HepG2 (cell line): ENCODE data around the gene MAP3K5. TPM values are rescaled to one million over a fixed set of nuclear protein-coding genes. Genes with fewer than 3 reads are reported as not detected.
"Not testable (repeated sequence)": the region's sequence is repeated elsewhere in the genome, so short reads cannot be mapped to it uniquely, and the experiment has no call there.

Experiments
- ATAC-seq: fragments of 200-7000 bp; cut with Tn5 transposase; 3 replicates; pipeline ENCODE4 v1.9.1; 2020; ENCODE audit warnings: mild to moderate bottlenecking, moderate library complexity
- BruUV-seq: library from RNA; stranded (reverse); fragments of 400-500 nt; replicated peaks from 2 replicates; lab custom pipeline; 2021; lab: Mats Ljungman, UMichigan
- CTCF ChIA-PET: fragments of 300-600 bp; formaldehyde crosslinking; extraction: SDS; loops from one replicate; lab custom pipeline; 2021; ENCODE audit warnings: low total read pairs, inconsistent platforms, low intra/inter-chr PET ratio; lab: Yijun Ruan, JAX
- POLR2A ChIA-PET: fragments of 350-600 bp; sonication (Branson Sonifier 250); formaldehyde crosslinking; loops from one replicate; lab custom pipeline; 2020; ENCODE audit warnings: antibody characterized with exemption, inconsistent platforms; lab: Yijun Ruan, JAX
- DNase-seq: peaks from one replicate; pipeline ENCODE4 v3.0.0-alpha.2; 2015; ENCODE audit warnings: low spot score
- FAIRE-seq: peaks from 3 replicates; lab custom pipeline; 2011; peaks lifted over from hg19 to GRCh38; lab: Jason Lieb, UNC
- H2AFZ ChIP-seq: one replicate; pipeline ENCODE4 v1.6.1; 2011; ENCODE audit warnings: low read length, inconsistent platforms
- H3K27ac ChIP-seq: fragments of 300-600 bp; 3 replicates; pipeline ENCODE4 v1.8.0; 2011; ENCODE audit warnings: mixed run types, mild to moderate bottlenecking, mixed read lengths, low read length, inconsistent platforms; ENCODE audit not compliant: insufficient read depth; ENCODE audit errors: extremely low read length
- H3K27me3 ChIP-seq, 2 experiments: fragments of 200-600 bp in 1 of 2; 2 replicates in 1 of 2; 3 replicates in 1 of 2; pipeline versions ENCODE4 v1.6.0 to v1.8.0; 2011; ENCODE audit warnings: low read length in 2 of 2, mild to moderate bottlenecking in 2 of 2, moderate library complexity in 2 of 2, inconsistent platforms in 1 of 2; ENCODE audit not compliant: insufficient read depth in 2 of 2, control insufficient read depth in 1 of 2
- H3K36me3 ChIP-seq, 2 experiments: fragments of 200-600 bp in 1 of 2; replicated peaks in 1 of 2; 2 replicates in 1 of 2; 3 replicates in 1 of 2; pipeline versions ENCODE4 v1.5.1 to v1.8.0; 2011; ENCODE audit warnings: low read length in 2 of 2, inconsistent platforms in 1 of 2; ENCODE audit not compliant: insufficient read depth in 2 of 2, control insufficient read depth in 1 of 2
- H3K4me1 ChIP-seq: 2 replicates; pipeline ENCODE4 v1.5.1; 2012; ENCODE audit warnings: low read length, inconsistent platforms; ENCODE audit not compliant: insufficient read depth
- H3K4me2 ChIP-seq: 2 replicates; pipeline ENCODE4 v1.6.0; 2011; ENCODE audit warnings: low read depth, low read length, inconsistent platforms
- H3K4me3 ChIP-seq, 3 experiments: fragments of 200-600 bp in 1 of 3; sonication (generic), shearing (Covaris generic) in 1 of 3; replicated peaks in 1 of 3; 2 replicates each; pipeline ENCODE4 v1.5.1; 2011 to 2016; ENCODE audit warnings: low read length in 3 of 3, inconsistent platforms in 2 of 3, low read depth in 2 of 3, mild to moderate bottlenecking in 2 of 3, control low read depth in 1 of 3, mixed read lengths in 1 of 3; ENCODE audit not compliant: insufficient read depth in 1 of 3
- H3K79me2 ChIP-seq: one replicate; pipeline ENCODE4 v1.6.1; 2011; ENCODE audit warnings: low read length, inconsistent platforms; ENCODE audit not compliant: insufficient read depth
- H3K9ac ChIP-seq: 2 replicates; pipeline ENCODE4 v1.6.0; 2011; ENCODE audit warnings: mild to moderate bottlenecking, low read depth, low read length, inconsistent platforms; ENCODE audit not compliant: insufficient read depth
- H3K9me3 ChIP-seq: 2 replicates; pipeline ENCODE4 v1.5.1; 2012; ENCODE audit warnings: mild to moderate bottlenecking, low read length
- H4K20me1 ChIP-seq: 2 replicates; pipeline ENCODE4 v1.6.0; 2011; ENCODE audit warnings: inconsistent platforms, mild to moderate bottlenecking, low read length, moderate library complexity; ENCODE audit not compliant: insufficient read depth
- HNRNPK ChIP-seq: fragments of 200-400 bp; formaldehyde crosslinking; IDR thresholded peaks from 2 replicates; pipeline ENCODE4 v1.6.1; 2018; ENCODE audit warnings: low read length, low read depth, moderate library complexity, mild to moderate bottlenecking; ENCODE audit not compliant: poor library complexity, severe bottlenecking
- MTA3 ChIP-seq: sonication (generic); formaldehyde crosslinking; IDR thresholded peaks from 2 replicates; pipeline ENCODE4 v1.4.0; 2020; ENCODE audit warnings: missing genetic modification reagents
- SP2 ChIP-seq: sonication (generic); formaldehyde crosslinking; IDR thresholded peaks from 2 replicates; pipeline ENCODE4 v1.5.1; 2020; ENCODE audit warnings: mild to moderate bottlenecking, missing genetic modification reagents
- ZNF510 ChIP-seq: sonication (generic); formaldehyde crosslinking; IDR thresholded peaks from 2 replicates; pipeline ENCODE4 v1.4.0; 2020; ENCODE audit warnings: low read depth, mild to moderate bottlenecking, missing genetic modification reagents
- ZNF563 ChIP-seq: sonication (generic); formaldehyde crosslinking; IDR thresholded peaks from 2 replicates; pipeline ENCODE4 v1.8.0; 2022; ENCODE audit warnings: mild to moderate bottlenecking, moderate library complexity, missing genetic modification reagents
- ZNF704 ChIP-seq: sonication (generic); formaldehyde crosslinking; IDR thresholded peaks from 2 replicates; pipeline ENCODE4 v1.8.1; 2023; ENCODE audit warnings: mild to moderate bottlenecking, inconsistent platforms, moderate library complexity, missing genetic modification reagents, borderline replicate concordance
- ZNF724P ChIP-seq: sonication (generic); formaldehyde crosslinking; IDR thresholded peaks from 2 replicates; pipeline ENCODE4 v1.8.0; 2022; ENCODE audit warnings: missing genetic modification reagents, borderline replicate concordance
- WGBS: methylation state at CpG from one replicate; pipeline ENCODE4 v1.1.6; 2017; ENCODE audit warnings: low lambda C conversion rate; 5-methylcytosine and 5-hydroxymethylcytosine counted together
- in situ Hi-C: cut with HindIII; loops from 2 replicates; pipeline ENCODE4 v1.10.0; 2017; ENCODE audit warnings: low pct_unique_long_range_greater_than_20kb; ENCODE audit not compliant: extremely low pct_ligation_motif_present
- intact Hi-C: fragments of 100-400 bp; cut with micrococcal nuclease; formaldehyde crosslinking; loops from one replicate; pipeline ENCODE4 v1.10.0; 2022; ENCODE audit not compliant: unreplicated experiment
- polyA plus RNA-seq, 8 experiments: library from polyadenylated mRNA; depleted of rRNA in 3 of 8; stranded (reverse) in 7 of 8; unstranded in 1 of 8; fragments of >200 nt; fragmentation: Illumina TruSeq in 4 of 8; extraction: Trizol in 4 of 8; gene quantifications; 2 replicates each; pipeline versions ENCODE4 v1.2.1 to v1.2.3, GENCODE V29; 2011 to 2016; ENCODE audit warnings: low read depth in 4 of 8, missing spikeins in 1 of 8, mixed read lengths in 1 of 8; ENCODE audit not compliant: insufficient read depth in 1 of 8
- total RNA-seq, 5 experiments: library from RNA; depleted of rRNA; stranded (reverse); fragments of >200 nt; fragmentation: Illumina TruSeq; extraction: Trizol; gene quantifications; 2 replicates each; pipeline ENCODE4 v1.2.3, GENCODE V29; 2016; ENCODE audit warnings: low read depth in 1 of 5

Gene MAP3K5
- total and polyA plus RNA-seq, 2 of the 13 experiments (the other 11 are each of a cell fraction or from before 2014, with no cell fraction given): not detected

GRCh38 chr6:136816656-136817055 is 24.4 kb upstream of the MAP3K5 start:
- no peaks in the 10 kb centered on the region for H4K20me1 ChIP-seq
- H3K27me3 ChIP-seq: no peaks in the 10 kb centered on the region
- H3K79me2 ChIP-seq: no peaks in the 10 kb centered on the region
- H3K9ac ChIP-seq: no peak overlapping the region
- no TSS peak for BruUV-seq
- POLR2A ChIA-PET: no interaction called here
- DNase-seq: no peak
- in situ Hi-C loops: no loop called here
- no peak overlapping the region for H3K27ac ChIP-seq
- no peak overlapping the region for H2AFZ ChIP-seq
- H3K4me2 ChIP-seq: no peak overlapping the region
- no peak for ATAC-seq
- H3K4me1 ChIP-seq: no peaks in the 10 kb centered on the region
- intact Hi-C loops: no loop called here
- H3K36me3 ChIP-seq: no peaks in the 10 kb centered on the region
- CTCF ChIA-PET: no interaction called here
- TF ChIP-seq SP2 (no peak), MTA3 (CRISPR knock-in tag) (no peak), ZNF510 (CRISPR knock-in tag) (no peak), HNRNPK (no peak), ZNF704 (CRISPR knock-in tag) (no peak), ZNF724P (no peak), ZNF563 (CRISPR knock-in tag) (no peak)
- WGBS: 0% methylated on average over 2 of the region's 2 CpGs
- no peak overlapping the region for H3K4me3 ChIP-seq
- no peak for FAIRE-seq
- H3K9me3 ChIP-seq: no peaks in the 10 kb centered on the region

DNA sequence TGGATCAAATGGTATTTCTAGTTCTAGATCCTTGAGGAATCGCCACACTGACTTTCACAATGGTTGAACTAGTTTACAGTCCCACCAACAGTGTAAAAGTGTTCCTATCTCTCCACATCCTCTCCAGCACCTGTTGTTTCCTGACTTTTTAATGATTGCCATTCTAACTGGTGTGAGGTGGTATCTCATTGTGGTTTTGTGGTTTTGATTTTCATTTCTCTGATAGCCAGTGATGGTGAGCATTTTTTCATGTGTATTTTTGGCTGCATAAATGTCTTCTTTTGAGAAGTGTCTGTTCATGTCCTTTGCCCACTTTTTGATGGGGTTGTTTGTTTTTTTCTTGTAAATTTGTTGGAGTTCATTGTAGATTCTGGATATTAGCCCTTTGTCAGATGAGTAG is 23.3 kb upstream of the MAP3K5 start:
- POLR2A ChIA-PET, H3K4me3 ChIP-seq, H3K4me1 ChIP-seq, BruUV-seq, H4K20me1 ChIP-seq, in situ Hi-C loops, H3K79me2 ChIP-seq, intact Hi-C loops, H3K27ac ChIP-seq, CTCF ChIA-PET, DNase-seq, ATAC-seq, H3K9me3 ChIP-seq, FAIRE-seq, H3K27me3 ChIP-seq, H3K36me3 ChIP-seq, H2AFZ ChIP-seq, H3K4me2 ChIP-seq, H3K9ac ChIP-seq: not testable (repeated sequence)
- WGBS: 0% methylated on average over 1 of the region's 1 CpG
